Hepatocyte (in vitro differentiated cells): ENCODE data around the gene PKNOX2.

ENCODE experiments used
- EZH2 ChIP-seq: fragments of 200-600 bp; sonication (generic); IDR thresholded peaks from 2 replicates; pipeline ENCODE4 v1.6.1; 2016; ENCODE audit warnings: antibody characterized with exemption, mild to moderate bottlenecking, borderline replicate concordance
- TF ChIP-seq, protein P1 (sequence below): fragments of 200-600 bp; sonication (generic); IDR thresholded peaks from 2 replicates; pipeline ENCODE4 v1.5.1; 2016; ENCODE audit warnings: antibody characterized with exemption, mild to moderate bottlenecking; ENCODE audit not compliant: poor library complexity

DNA sequence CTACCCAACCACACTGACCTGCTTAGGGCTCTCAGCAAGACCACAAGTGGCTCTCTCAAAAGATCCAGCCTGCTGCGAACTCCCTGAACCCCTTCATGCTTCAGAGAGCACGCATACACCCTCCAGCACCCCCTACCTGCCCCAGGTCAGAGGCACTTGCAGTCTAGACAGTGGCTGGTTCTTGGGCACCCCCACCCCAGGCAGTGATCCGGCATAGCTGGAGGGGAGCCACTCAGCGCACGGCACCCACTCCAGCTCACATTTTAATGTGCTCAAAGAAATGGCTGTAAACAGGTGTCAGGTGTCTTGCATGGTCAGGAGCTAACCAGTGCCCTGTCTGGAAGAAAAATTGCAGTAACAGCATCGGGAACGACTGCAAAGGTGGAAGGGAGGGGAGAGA is 140.8 kb downstream of the PKNOX2 start:
- no peak for TF ChIP-seq EZH2
- TF ChIP-seq, protein P1, sequence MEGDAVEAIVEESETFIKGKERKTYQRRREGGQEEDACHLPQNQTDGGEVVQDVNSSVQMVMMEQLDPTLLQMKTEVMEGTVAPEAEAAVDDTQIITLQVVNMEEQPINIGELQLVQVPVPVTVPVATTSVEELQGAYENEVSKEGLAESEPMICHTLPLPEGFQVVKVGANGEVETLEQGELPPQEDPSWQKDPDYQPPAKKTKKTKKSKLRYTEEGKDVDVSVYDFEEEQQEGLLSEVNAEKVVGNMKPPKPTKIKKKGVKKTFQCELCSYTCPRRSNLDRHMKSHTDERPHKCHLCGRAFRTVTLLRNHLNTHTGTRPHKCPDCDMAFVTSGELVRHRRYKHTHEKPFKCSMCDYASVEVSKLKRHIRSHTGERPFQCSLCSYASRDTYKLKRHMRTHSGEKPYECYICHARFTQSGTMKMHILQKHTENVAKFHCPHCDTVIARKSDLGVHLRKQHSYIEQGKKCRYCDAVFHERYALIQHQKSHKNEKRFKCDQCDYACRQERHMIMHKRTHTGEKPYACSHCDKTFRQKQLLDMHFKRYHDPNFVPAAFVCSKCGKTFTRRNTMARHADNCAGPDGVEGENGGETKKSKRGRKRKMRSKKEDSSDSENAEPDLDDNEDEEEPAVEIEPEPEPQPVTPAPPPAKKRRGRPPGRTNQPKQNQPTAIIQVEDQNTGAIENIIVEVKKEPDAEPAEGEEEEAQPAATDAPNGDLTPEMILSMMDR, result no peak
